Epithelial cell of prostate (primary cell): ENCODE data around the gene IQSEC1.
A peak's percentile ranks its signal among the peaks of the same experiment; 100 is the strongest.

Experiments
- DNase-seq: peaks from one replicate; pipeline ENCODE4 v3.0.0-alpha.2; 2011; ENCODE audit warnings: low read depth, low spot score
- H3K27ac ChIP-seq: fragments of 450-650 bp; 2 replicates; pipeline ENCODE4 v1.5.1; 2017; ENCODE audit warnings: mild to moderate bottlenecking

The IQSEC1 gene

GRCh38 chr3:12903881-12904280, 169.3 kb downstream of the IQSEC1 start:
- no peak overlapping the region for H3K27ac ChIP-seq
- no peak for DNase-seq

- DNase-seq = no peak
- no peak overlapping the region for H3K27ac ChIP-seq
Observed at GRCh38 chr3:12903000-12903800, 170.0 kb downstream of the IQSEC1 start.

- no peak for DNase-seq
- no peak overlapping the region for H3K27ac ChIP-seq
Observed at GRCh38 chr3:12902181-12902999, 170.8 kb downstream of the IQSEC1 start.

- DNase-seq = no peak
- no peak overlapping the region for H3K27ac ChIP-seq
Observed at GRCh38 chr3:12901623-12902045, 171.6 kb downstream of the IQSEC1 start.

- H3K27ac ChIP-seq = no peak overlapping the region
- DNase-seq = no peak
Observed at GRCh38 chr3:12900885-12901411, 172.3 kb downstream of the IQSEC1 start.

- DNase-seq = no peak
- H3K27ac ChIP-seq = no peak overlapping the region
Observed at GRCh38 chr3:12898965-12899755, 174.1 kb downstream of the IQSEC1 start.

GRCh38 chr3:12898290-12898964, 174.8 kb downstream of the IQSEC1 start:
- H3K27ac ChIP-seq = peak overlapping the region; percentile 32
- DNase-seq = no peak

- peak; percentile 70 for DNase-seq
- H3K27ac ChIP-seq = peak overlapping the region; percentile 32
Observed at GRCh38 chr3:12897381-12898289, 175.6 kb downstream of the IQSEC1 start.

GRCh38 chr3:12896063-12896985, 176.9 kb downstream of the IQSEC1 start:
- no peak for DNase-seq
- peak overlapping the region; percentile 32 for H3K27ac ChIP-seq

GRCh38 chr3:12895391-12896062, 177.7 kb downstream of the IQSEC1 start:
- no peak for DNase-seq
- H3K27ac ChIP-seq = no peak overlapping the region

GRCh38 chr3:12894629-12895028, 178.6 kb downstream of the IQSEC1 start:
- DNase-seq = no peak

GRCh38 chr3:12893852-12894251, 179.4 kb downstream of the IQSEC1 start:
- H3K27ac ChIP-seq = no peak overlapping the region
- DNase-seq = no peak

More at GRCh38 chr3:12894629-12895028, 178.6 kb downstream of the IQSEC1 start:
- no peak overlapping the region for H3K27ac ChIP-seq

GRCh38 chr3:12893247-12893646, 180.0 kb downstream of the IQSEC1 start:
- DNase-seq = no peak
- no peak overlapping the region for H3K27ac ChIP-seq

- no peak overlapping the region for H3K27ac ChIP-seq
- DNase-seq = no peak
Observed at GRCh38 chr3:12892840-12893189, 180.4 kb downstream of the IQSEC1 start.

- DNase-seq = no peak
- no peak overlapping the region for H3K27ac ChIP-seq
Observed at GRCh38 chr3:12891985-12892839, 181.0 kb downstream of the IQSEC1 start.

GRCh38 chr3:12891391-12891984, 181.7 kb downstream of the IQSEC1 start:
- no peak overlapping the region for H3K27ac ChIP-seq

More at GRCh38 chr3:12891391-12891984, 181.7 kb downstream of the IQSEC1 start:
- no peak for DNase-seq
